Measurements from ENCODE around the gene ZFP42.
"Not testable (repeated sequence)": the region's sequence is repeated elsewhere in the genome, so short reads cannot be mapped to it uniquely, and the experiment has no call there.

The ZFP42 gene

GRCh38 chr4:188023682-188024081 is 28.1 kb downstream of the ZFP42 start:
- no peak for DNase-seq

GRCh38 chr4:188025476-188025875 is 29.9 kb downstream of the ZFP42 start:
- DNase-seq, result no peak

DNA sequence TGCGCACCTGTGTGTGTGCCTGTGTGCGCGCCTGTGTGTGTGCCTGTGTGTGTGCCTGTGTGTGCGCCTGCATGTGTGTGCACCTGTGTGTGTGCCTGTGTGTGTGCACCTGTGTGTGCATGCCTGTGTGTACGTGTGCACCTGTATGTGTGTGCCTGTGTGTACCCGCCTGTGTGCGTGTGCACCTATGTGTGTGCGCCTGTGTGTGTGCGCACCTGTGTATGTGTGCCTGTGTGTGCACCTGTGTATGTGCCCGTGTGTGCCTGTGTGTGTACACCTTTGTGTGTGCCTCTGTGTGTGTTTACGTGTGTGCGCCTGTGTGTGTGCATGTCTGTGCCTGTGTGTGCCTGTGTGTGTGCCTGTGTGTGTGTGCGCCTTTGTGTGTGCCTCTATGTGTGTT is 33.5 kb downstream of the ZFP42 start:
- no peak for DNase-seq

- DNase-seq, result no peak
Measured at GRCh38 chr4:188030401-188030800, 34.8 kb downstream of the ZFP42 start.

DNA sequence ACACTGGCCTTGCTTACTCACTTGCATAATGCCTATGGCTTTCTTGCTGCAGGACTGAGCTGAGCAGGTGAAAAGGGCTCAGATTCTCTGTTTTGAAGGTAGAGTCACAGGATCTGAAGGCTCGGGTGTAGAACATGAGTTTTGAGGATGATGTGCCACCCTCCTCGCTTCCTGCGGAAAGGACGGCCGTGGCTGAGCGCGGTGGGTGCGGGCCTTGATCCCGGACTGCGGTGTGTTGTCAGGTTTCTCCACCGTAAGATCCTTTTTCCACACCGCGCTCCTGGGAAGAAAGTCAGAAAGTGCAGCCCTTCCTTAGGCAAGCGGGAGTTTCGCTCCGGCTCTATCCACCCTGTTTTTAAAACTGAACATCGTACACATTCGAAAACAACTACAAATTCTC is 36.2 kb downstream of the ZFP42 start:
- no peak for DNase-seq

- no peak for DNase-seq
Measured at GRCh38 chr4:188032170-188032569, 36.6 kb downstream of the ZFP42 start.

DNA sequence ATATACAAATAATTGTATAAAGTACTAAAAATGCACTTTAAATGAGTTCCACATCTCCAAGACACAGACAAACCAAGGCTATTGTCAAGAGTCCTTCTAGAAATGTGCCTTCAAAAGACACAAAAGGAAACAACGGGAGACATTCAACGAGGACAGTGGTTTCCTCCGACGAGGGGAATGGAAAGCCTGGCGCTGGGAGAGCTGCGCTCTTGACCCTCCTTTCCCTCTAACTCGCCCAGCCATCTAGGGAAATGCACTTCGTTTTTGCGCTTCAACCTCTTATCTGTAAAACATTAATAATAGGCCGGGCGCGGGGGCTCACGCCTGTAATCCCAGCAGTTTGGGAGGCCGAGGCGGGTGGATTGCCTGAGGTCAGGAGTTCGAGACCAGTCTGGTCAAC is 37.0 kb downstream of the ZFP42 start:
- no peak for DNase-seq

DNA sequence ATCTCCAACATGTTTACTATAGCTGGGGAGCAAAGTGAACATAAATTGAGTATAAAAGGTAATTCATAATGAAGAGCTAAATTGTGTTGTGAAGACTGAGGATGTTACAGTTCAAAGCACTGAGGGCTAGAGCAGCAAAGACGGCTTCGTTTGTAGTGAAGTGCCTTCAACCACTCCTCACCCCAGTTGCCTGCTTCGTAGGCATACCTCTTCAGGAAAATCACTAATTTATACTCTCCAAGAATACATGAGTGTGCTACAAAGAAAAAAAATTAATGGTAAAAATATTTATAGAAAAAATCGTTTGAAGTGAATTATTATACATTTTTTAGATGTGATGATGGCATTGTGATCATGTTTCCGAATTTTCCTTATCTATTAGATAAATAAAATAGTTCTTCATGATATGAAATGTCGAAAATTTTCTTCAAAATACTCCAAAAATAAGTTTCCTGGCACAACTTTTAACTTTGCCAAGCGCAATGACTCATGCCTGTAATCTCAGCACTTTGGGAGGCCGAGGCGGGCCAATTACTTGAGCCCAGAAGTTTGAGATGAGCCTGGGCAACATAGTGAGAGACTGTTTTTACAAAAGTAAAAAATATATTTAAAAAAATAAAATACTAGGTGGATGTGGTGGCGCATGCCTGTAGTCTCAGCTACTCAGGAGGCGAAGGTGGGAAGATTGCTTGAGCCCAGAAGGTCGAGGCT is 41.6 kb downstream of the ZFP42 start:
- DNase-seq, result no peak

- no peak for DNase-seq
Measured at GRCh38 chr4:188041721-188042120, 46.1 kb downstream of the ZFP42 start.

- DNase-seq, result no peak
Measured at GRCh38 chr4:188042191-188042590, 46.6 kb downstream of the ZFP42 start.

- no peak for DNase-seq
Measured at GRCh38 chr4:188043154-188043553, 47.6 kb downstream of the ZFP42 start.

DNA sequence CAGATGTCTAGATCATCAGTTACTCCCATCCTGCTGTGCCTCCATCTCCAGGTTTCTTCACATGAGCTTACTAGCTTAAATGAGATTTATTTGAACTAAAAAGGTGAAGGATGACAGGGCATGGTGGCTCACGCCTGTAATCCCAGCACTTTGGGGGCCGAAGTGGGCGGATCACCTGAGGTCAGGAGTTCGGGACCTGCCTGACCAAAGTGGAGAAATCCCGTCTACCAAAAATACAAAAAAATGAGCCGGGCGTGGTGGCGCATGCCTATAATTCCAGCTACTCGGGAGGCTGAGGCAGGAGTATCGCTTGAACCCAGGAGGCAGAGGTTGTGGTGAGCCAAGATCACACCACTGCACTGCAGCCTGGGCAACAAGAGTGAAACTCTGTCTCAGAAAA is 49.9 kb downstream of the ZFP42 start:
- DNase-seq, result not testable (repeated sequence)

- DNase-seq, result no peak
Measured at GRCh38 chr4:188046657-188047056, 51.1 kb downstream of the ZFP42 start.

DNA sequence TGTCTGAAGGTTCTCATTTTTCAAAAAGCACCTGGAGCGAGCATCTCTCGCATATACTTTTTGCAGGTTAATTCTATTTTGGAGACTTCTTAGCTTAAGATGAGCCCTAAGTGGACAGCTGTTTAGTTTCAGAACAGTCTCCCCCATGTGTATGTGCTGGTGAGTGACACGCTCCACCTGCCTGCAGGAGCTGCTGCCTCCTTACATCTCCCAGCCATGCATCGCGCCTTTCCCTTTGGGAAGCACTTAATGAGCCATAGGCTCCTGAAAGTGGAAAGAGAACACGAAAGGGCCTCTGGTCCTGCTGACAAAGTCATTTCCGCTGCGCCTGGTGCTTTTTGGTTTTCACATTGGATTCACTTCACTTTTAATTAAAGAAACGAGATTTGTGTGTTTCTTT is 57.7 kb downstream of the ZFP42 start:
- no peak for DNase-seq

Measured in activated CD4-positive, alpha-beta T cell treated with anti-CD3 and anti-CD28 coated beads for 48 hours (primary cell).